Testis (tissue), 3 donors: ENCODE results near the gene EVC. TPM values are rescaled to one million over a fixed set of nuclear protein-coding genes. Genes with fewer than 3 reads are reported as not detected.

Experiments
- DNase-seq: peaks from one replicate; pipeline ENCODE4 v3.0.0-alpha.2; 2019
- H3K27ac ChIP-seq, 2 donors: fragments of 200-600 bp; sonication (generic); one replicate each; pipeline ENCODE4 v1.5.1; 2019
- H3K27me3 ChIP-seq: fragments of 200-600 bp; sonication (generic); one replicate; pipeline ENCODE4 v1.5.1; 2019
- H3K36me3 ChIP-seq: fragments of 200-600 bp; sonication (generic); one replicate; pipeline ENCODE4 v1.5.1; 2017; ENCODE audit warnings: low read depth; ENCODE audit errors: missing control alignments
- H3K4me1 ChIP-seq: fragments of 200-600 bp; sonication (generic); one replicate; pipeline ENCODE4 v1.5.1; 2019
- H3K4me3 ChIP-seq, 2 donors: fragments of 200-600 bp; sonication (generic); one replicate each; pipeline ENCODE4 v1.5.1; 2017 to 2019
- H3K9me3 ChIP-seq: fragments of 200-600 bp; sonication (generic); one replicate; pipeline ENCODE4 v1.5.1; 2017
- CTCF ChIP-seq, 3 experiments: fragments of 450-650 bp in 2 of 3; fragments of 200-600 bp in 1 of 3; sonication (generic) in 1 of 3; IDR thresholded peaks; one replicate each; pipeline ENCODE4 v1.5.1; 2016 to 2019; ENCODE audit warnings: antibody characterized with exemption in 3 of 3, mild to moderate bottlenecking in 2 of 3, moderate library complexity in 1 of 3
- POLR2A ChIP-seq: fragments of 450-650 bp; IDR thresholded peaks from one replicate; pipeline ENCODE4 v1.6.1; 2017; ENCODE audit warnings: antibody characterized with exemption, mild to moderate bottlenecking, moderate library complexity
- WGBS, 2 donors: methylation state at CpG; one replicate each; pipeline ENCODE4 v1.1.5; 2018; 5-methylcytosine and 5-hydroxymethylcytosine counted together
- intact Hi-C: fragments of 100-400 bp; cut with DNase I; formaldehyde crosslinking; loops from one replicate; pipeline ENCODE4 v1.15.1; 2023; ENCODE audit warnings: low total_unique reads
- polyA plus RNA-seq: library from polyadenylated mRNA; stranded (reverse); fragments of 350-450 nt; fragmentation: Illumina TruSeq; extraction: RNeasy Lipid Tissue Mini Kit (QIAGEN cat#74804); gene quantifications from one replicate; pipeline ENCODE4 v1.2.3, GENCODE V29; 2014; ENCODE audit warnings: low read depth, low replicate concordance; ENCODE audit not compliant: insufficient read depth
- total RNA-seq, 2 donors: library from RNA; depleted of rRNA; stranded (reverse); fragments of >200 nt; gene quantifications; one replicate each; pipeline ENCODE4 v1.2.3, GENCODE V29; 2016

EVC gene
- total and polyA plus RNA-seq, 3 donors from 2014 or later: 9.0 to 39.6 (median 33.4) TPM

- Histone ChIP-seq H3K9me3 (no peaks in the 10 kb centered on the region), H3K27ac (no peak overlapping the region), H3K4me3 (no peak overlapping the region), H3K27me3 (no peaks in the 10 kb centered on the region), H3K4me1 (no peaks in the 10 kb centered on the region), H3K36me3 (no peaks in the 10 kb centered on the region)
- intact Hi-C loops: no loop called here
- TF ChIP-seq POLR2A (no peak), CTCF (IDR thresholded peaks at IDR 0.05) (no peak)
- WGBS, 2 donors: 82 to 98% methylated on average over 2 of the region's 2 CpGs
- no peak for DNase-seq
Observed at GRCh38 chr4:5738061-5738460, 27.1 kb downstream of the EVC start.

GRCh38 chr4:5742388-5742787 is 31.4 kb downstream of the EVC start:
- no peaks in the 10 kb centered on the region for H3K27me3 ChIP-seq
- TF ChIP-seq POLR2A: no peak
- no peak for TF ChIP-seq CTCF (IDR thresholded peaks at IDR 0.05)
- no peaks in the 10 kb centered on the region for H3K9me3 ChIP-seq
- H3K4me3 ChIP-seq: no peak overlapping the region
- no peak for DNase-seq
- no peaks in the 10 kb centered on the region for H3K4me1 ChIP-seq
- intact Hi-C loops: no loop called here
- WGBS, 2 donors: 97 to 98% methylated on average over 2 of the region's 2 CpGs
- H3K36me3 ChIP-seq: no peaks in the 10 kb centered on the region
- no peak overlapping the region for H3K27ac ChIP-seq

GRCh38 chr4:5742968-5743367 is 32.0 kb downstream of the EVC start:
- WGBS, 2 donors: 88 to 93% methylated on average over 2 of the region's 2 CpGs
- Histone ChIP-seq H3K27me3 (no peaks in the 10 kb centered on the region), H3K4me3 (no peak overlapping the region), H3K27ac (no peak overlapping the region), H3K36me3 (no peaks in the 10 kb centered on the region), H3K4me1 (no peaks in the 10 kb centered on the region), H3K9me3 (no peaks in the 10 kb centered on the region)
- no peak for TF ChIP-seq CTCF (IDR thresholded peaks at IDR 0.05)
- no peak for TF ChIP-seq POLR2A
- DNase-seq: no peak
- intact Hi-C loops: no loop called here

GRCh38 chr4:5746250-5746649 is 35.2 kb downstream of the EVC start:
- H3K36me3 ChIP-seq: no peaks in the 10 kb centered on the region

More at GRCh38 chr4:5746250-5746649, 35.2 kb downstream of the EVC start:
- WGBS, 2 donors: 92 to 94% methylated on average over 5 of the region's 5 CpGs
- Histone ChIP-seq H3K27ac (no peak overlapping the region), H3K9me3 (no peaks in the 10 kb centered on the region), H3K4me3 (no peak overlapping the region), H3K27me3 (no peaks in the 10 kb centered on the region), H3K4me1 (no peaks in the 10 kb centered on the region)
- TF ChIP-seq POLR2A: no peak
- no peak for TF ChIP-seq CTCF (IDR thresholded peaks at IDR 0.05)
- DNase-seq: no peak
- intact Hi-C loops: no loop called here
